CD1c-positive myeloid dendritic cell (primary cell): ENCODE data around the gene DBNDD1.
A peak's percentile ranks its signal among the peaks of the same experiment; 100 is the strongest.
"Not testable (repeated sequence)": the region's sequence is repeated elsewhere in the genome, so short reads cannot be mapped to it uniquely, and the experiment has no call there.

Source experiments
- DNase-seq: peaks from one replicate; pipeline ENCODE4 v3.0.0-alpha.2; 2016; ENCODE audit errors: extremely low spot score

The DBNDD1 gene

GRCh38 chr16:90011908-90012501 lies 7.3 kb downstream of the DBNDD1 start:
- no peak for DNase-seq

- DNase-seq, result no peak
Observed at GRCh38 chr16:90011508-90011819, 7.8 kb downstream of the DBNDD1 start.

GRCh38 chr16:90010676-90011507 lies 8.4 kb downstream of the DBNDD1 start:
- DNase-seq, result no peak

GRCh38 chr16:90009172-90009899 lies 9.9 kb downstream of the DBNDD1 start:
- no peak for DNase-seq

GRCh38 chr16:90008708-90009145 lies 10.5 kb downstream of the DBNDD1 start:
- DNase-seq, result peak; percentile 26

GRCh38 chr16:90007635-90008234 lies 11.5 kb downstream of the DBNDD1 start:
- DNase-seq, result not testable (repeated sequence)

GRCh38 chr16:90007015-90007414 lies 12.2 kb downstream of the DBNDD1 start:
- DNase-seq, result no peak

GRCh38 chr16:90005956-90006663 lies 13.1 kb downstream of the DBNDD1 start:
- no peak for DNase-seq

- DNase-seq, result no peak
Observed at GRCh38 chr16:90004577-90004976, 14.7 kb downstream of the DBNDD1 start.

- DNase-seq, result no peak
Observed at GRCh38 chr16:90002759-90003158, 16.5 kb downstream of the DBNDD1 start.

- no peak for DNase-seq
Observed at GRCh38 chr16:90001761-90002503, 17.3 kb downstream of the DBNDD1 start.

- no peak for DNase-seq
Observed at GRCh38 chr16:90000733-90001427, 18.4 kb downstream of the DBNDD1 start.

- DNase-seq, result no peak
Observed at GRCh38 chr16:89999831-90000574, 19.3 kb downstream of the DBNDD1 start.

GRCh38 chr16:89996178-89996489 lies 23.1 kb downstream of the DBNDD1 start:
- DNase-seq, result no peak

- DNase-seq, result peak; percentile 61
Observed at GRCh38 chr16:89995475-89996177, 23.6 kb downstream of the DBNDD1 start.

- peak; percentile 75 for DNase-seq
Observed at GRCh38 chr16:89994721-89995474, 24.4 kb downstream of the DBNDD1 start.

GRCh38 chr16:89994389-89994720 lies 24.9 kb downstream of the DBNDD1 start:
- no peak for DNase-seq

GRCh38 chr16:89993971-89994370 lies 25.3 kb downstream of the DBNDD1 start:
- no peak for DNase-seq

GRCh38 chr16:89993377-89993776 lies 25.9 kb downstream of the DBNDD1 start:
- DNase-seq, result no peak
